Gastrocnemius medialis (tissue), 4 donors: ENCODE measurements around the gene FFAR2.

Experiments
- CTCF ChIP-seq, 5 experiments: fragments of 450-650 bp in 3 of 5; fragments of 200-600 bp in 2 of 5; sonication (generic) in 2 of 5; IDR thresholded peaks in 4 of 5; conservative IDR thresholded peaks in 1 of 5; 1 replicate in 4 of 5; 2 replicates in 1 of 5; pipeline ENCODE4 v1.5.1; 2016 to 2019; ENCODE audit warnings: antibody characterized with exemption in 5 of 5, mild to moderate bottlenecking in 3 of 5, moderate library complexity in 3 of 5
- POLR2A ChIP-seq, 2 donors: fragments of 450-650 bp; IDR thresholded peaks; one replicate each; pipeline ENCODE4 v1.6.1; 2017; ENCODE audit warnings: antibody characterized with exemption in 2 of 2, mild to moderate bottlenecking in 2 of 2, moderate library complexity in 2 of 2

- TF ChIP-seq CTCF (IDR thresholded peaks at IDR 0.05 in 4 of 5, conservative IDR thresholded peaks at IDR 0.05 in 1 of 5), result no peak
- no peak for TF ChIP-seq POLR2A (IDR thresholded peaks at IDR 0.05)
Measured at GRCh38 chr19:35451338-35452096, 3.5 kb downstream of the FFAR2 start.
